Measurements from ENCODE around the gene SRRM2. TPM values are rescaled to one million over a fixed set of nuclear protein-coding genes. Genes with fewer than 3 reads are reported as not detected.

Gene SRRM2
- total and polyA plus RNA-seq, 9 of the 15 experiments (the other 6 are each of a cell fraction or from before 2014, with no cell fraction given), result 26.7 to 563 (median 81.1) TPM

- TF ChIP-seq, protein P1, sequence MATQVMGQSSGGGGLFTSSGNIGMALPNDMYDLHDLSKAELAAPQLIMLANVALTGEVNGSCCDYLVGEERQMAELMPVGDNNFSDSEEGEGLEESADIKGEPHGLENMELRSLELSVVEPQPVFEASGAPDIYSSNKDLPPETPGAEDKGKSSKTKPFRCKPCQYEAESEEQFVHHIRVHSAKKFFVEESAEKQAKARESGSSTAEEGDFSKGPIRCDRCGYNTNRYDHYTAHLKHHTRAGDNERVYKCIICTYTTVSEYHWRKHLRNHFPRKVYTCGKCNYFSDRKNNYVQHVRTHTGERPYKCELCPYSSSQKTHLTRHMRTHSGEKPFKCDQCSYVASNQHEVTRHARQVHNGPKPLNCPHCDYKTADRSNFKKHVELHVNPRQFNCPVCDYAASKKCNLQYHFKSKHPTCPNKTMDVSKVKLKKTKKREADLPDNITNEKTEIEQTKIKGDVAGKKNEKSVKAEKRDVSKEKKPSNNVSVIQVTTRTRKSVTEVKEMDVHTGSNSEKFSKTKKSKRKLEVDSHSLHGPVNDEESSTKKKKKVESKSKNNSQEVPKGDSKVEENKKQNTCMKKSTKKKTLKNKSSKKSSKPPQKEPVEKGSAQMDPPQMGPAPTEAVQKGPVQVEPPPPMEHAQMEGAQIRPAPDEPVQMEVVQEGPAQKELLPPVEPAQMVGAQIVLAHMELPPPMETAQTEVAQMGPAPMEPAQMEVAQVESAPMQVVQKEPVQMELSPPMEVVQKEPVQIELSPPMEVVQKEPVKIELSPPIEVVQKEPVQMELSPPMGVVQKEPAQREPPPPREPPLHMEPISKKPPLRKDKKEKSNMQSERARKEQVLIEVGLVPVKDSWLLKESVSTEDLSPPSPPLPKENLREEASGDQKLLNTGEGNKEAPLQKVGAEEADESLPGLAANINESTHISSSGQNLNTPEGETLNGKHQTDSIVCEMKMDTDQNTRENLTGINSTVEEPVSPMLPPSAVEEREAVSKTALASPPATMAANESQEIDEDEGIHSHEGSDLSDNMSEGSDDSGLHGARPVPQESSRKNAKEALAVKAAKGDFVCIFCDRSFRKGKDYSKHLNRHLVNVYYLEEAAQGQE (IDR thresholded peaks at IDR 0.05; ENCODE audit: borderline replicate concordance), result no peak
- TF ChIP-seq, protein P1 (CRISPR knock-in tag; IDR thresholded peaks at IDR 0.05; ENCODE audit: low read depth), result no peak
- TF ChIP-seq ZNF212 (CRISPR knock-in tag; IDR thresholded peaks at IDR 0.05), result no peak
- TF ChIP-seq SNIP1 (IDR thresholded peaks at IDR 0.05; ENCODE audit: low read depth), result no peak
- TF ChIP-seq HDAC6 (IDR thresholded peaks at IDR 0.05; ENCODE audit: low read depth, low read length), result no peak
- no peak for TF ChIP-seq ZNF24 (IDR thresholded peaks at IDR 0.05)
- TF ChIP-seq, protein P2, sequence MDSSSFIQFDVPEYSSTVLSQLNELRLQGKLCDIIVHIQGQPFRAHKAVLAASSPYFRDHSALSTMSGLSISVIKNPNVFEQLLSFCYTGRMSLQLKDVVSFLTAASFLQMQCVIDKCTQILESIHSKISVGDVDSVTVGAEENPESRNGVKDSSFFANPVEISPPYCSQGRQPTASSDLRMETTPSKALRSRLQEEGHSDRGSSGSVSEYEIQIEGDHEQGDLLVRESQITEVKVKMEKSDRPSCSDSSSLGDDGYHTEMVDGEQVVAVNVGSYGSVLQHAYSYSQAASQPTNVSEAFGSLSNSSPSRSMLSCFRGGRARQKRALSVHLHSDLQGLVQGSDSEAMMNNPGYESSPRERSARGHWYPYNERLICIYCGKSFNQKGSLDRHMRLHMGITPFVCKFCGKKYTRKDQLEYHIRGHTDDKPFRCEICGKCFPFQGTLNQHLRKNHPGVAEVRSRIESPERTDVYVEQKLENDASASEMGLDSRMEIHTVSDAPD (CRISPR knock-in tag; IDR thresholded peaks at IDR 0.05), result no peak
- no peak for TF ChIP-seq ZNF217 (CRISPR knock-in tag; IDR thresholded peaks at IDR 0.05)
- TF ChIP-seq KDM1A (IDR thresholded peaks at IDR 0.05), result peak in 1 of 2 experiments; percentile 97; a peak in 2 of 4 replicates
- no peak for TF ChIP-seq NFIC (IDR thresholded peaks at IDR 0.05)
- peak; percentile 87; the same call in 1 of the 2 replicates for TF ChIP-seq NKRF (IDR thresholded peaks at IDR 0.05; ENCODE audit: borderline replicate concordance)
Observed at GRCh38 chr16:2752850-2753732, 653 bp downstream of the SRRM2 start (continued).
